Fibroblast of skin of scalp (primary cell): ENCODE measurements around the gene ENTPD1. TPM values are rescaled to one million over a fixed set of nuclear protein-coding genes. Genes with fewer than 3 reads are reported as not detected.
"Not testable (repeated sequence)": the region's sequence is repeated elsewhere in the genome, so short reads cannot be mapped to it uniquely, and the experiment has no call there.

ENCODE experiments used
- DNase-seq: peaks from one replicate; pipeline ENCODE4 v3.0.0-alpha.2; 2013
- polyA plus RNA-seq, 2 experiments: library from polyadenylated mRNA; unstranded; fragments of 120-200 nt; gene quantifications; one replicate each; pipeline ENCODE4 v1.2.1, GENCODE V29; 2013; ENCODE audit not compliant: insufficient read length in 2 of 2

Gene ENTPD1
- polyA plus RNA-seq (2013, experiment 1 of 2; ENCODE audit: insufficient read length): 2.3 TPM
- 2.9 TPM for polyA plus RNA-seq (2013, experiment 2 of 2; ENCODE audit: insufficient read length)

- peak; percentile 14 for DNase-seq
These were observed at the start of gene ENTPD1 for GRCh38 chr10:95756041-95756761. TSS of gene ENTPD1 (plus strand) at chr10:95756163. CDS start at chr10:95756240, 77 bp downstream.

GRCh38 chr10:95706573-95706972 lies 49.4 kb upstream of the ENTPD1 start:
- no peak for DNase-seq

- DNase-seq: no peak
These were observed 49.0 kb upstream of the ENTPD1 start for GRCh38 chr10:95706990-95707389.

GRCh38 chr10:95711492-95711891 lies 44.5 kb upstream of the ENTPD1 start:
- no peak for DNase-seq

- no peak for DNase-seq
These were observed 39.5 kb upstream of the ENTPD1 start for GRCh38 chr10:95716466-95716865.

GRCh38 chr10:95716866-95717265 lies 39.1 kb upstream of the ENTPD1 start:
- no peak for DNase-seq

GRCh38 chr10:95720745-95721144 lies 35.2 kb upstream of the ENTPD1 start:
- DNase-seq: not testable (repeated sequence)

GRCh38 chr10:95722496-95722895 lies 33.5 kb upstream of the ENTPD1 start:
- DNase-seq: not testable (repeated sequence)

- DNase-seq: peak; percentile 8
These were observed 27.4 kb upstream of the ENTPD1 start for GRCh38 chr10:95728526-95728925.

GRCh38 chr10:95729323-95730055 lies 26.5 kb upstream of the ENTPD1 start:
- DNase-seq: no peak

- DNase-seq: no peak
These were observed 25.7 kb upstream of the ENTPD1 start for GRCh38 chr10:95730233-95730632.

- DNase-seq: not testable (repeated sequence)
These were observed 23.1 kb upstream of the ENTPD1 start for GRCh38 chr10:95732907-95733306.

- DNase-seq: no peak
These were observed 16.9 kb upstream of the ENTPD1 start for GRCh38 chr10:95739056-95739455.

GRCh38 chr10:95741807-95742467 lies 14.0 kb upstream of the ENTPD1 start:
- no peak for DNase-seq

- DNase-seq: no peak
These were observed 13.5 kb upstream of the ENTPD1 start for GRCh38 chr10:95742485-95742884.

- no peak for DNase-seq
These were observed 12.9 kb upstream of the ENTPD1 start for GRCh38 chr10:95742962-95743535.

GRCh38 chr10:95745501-95745900 lies 10.5 kb upstream of the ENTPD1 start:
- DNase-seq: no peak

GRCh38 chr10:95748349-95748748 lies 7.6 kb upstream of the ENTPD1 start:
- no peak for DNase-seq

- DNase-seq: no peak
These were observed 405 bp upstream of the ENTPD1 start for GRCh38 chr10:95755511-95756004.

GRCh38 chr10:95756809-95757684 lies 1.1 kb downstream of the ENTPD1 start:
- DNase-seq: no peak

- no peak for DNase-seq
These were observed 2.5 kb downstream of the ENTPD1 start for GRCh38 chr10:95758351-95759025.
